ENCODE measurements around the gene IL22RA1. TPM values are rescaled to one million over a fixed set of nuclear protein-coding genes. Genes with fewer than 3 reads are reported as not detected.

IL22RA1 gene
- total RNA-seq, 1 donor = 0.09 TPM

- TF ChIP-seq CTCF (IDR thresholded peaks at IDR 0.05; ENCODE audit: insufficient read depth, low read length) = peak; percentile 65
- no peak within 1 kb of the TSS for H3K4me3 ChIP-seq (ENCODE audit: low read depth, low read length)
- DNase-seq (ENCODE audit: low read depth) = peak; percentile 73
These were observed 30.8 kb downstream of the IL22RA1 start, which contains the start of gene MYOM3 for GRCh38 chr1:24111996-24112779. Gene MYOM3 (minus strand): TSS chr1:24112135. CDS start chr1:24108636, 3,499 bp downstream.

- no peak overlapping the region for H3K4me3 ChIP-seq (ENCODE audit: low read depth, low read length)
- TF ChIP-seq CTCF (IDR thresholded peaks at IDR 0.05; ENCODE audit: insufficient read depth, low read length) = no peak
- peak; percentile 49 for DNase-seq (ENCODE audit: low read depth)
These were observed 31.5 kb downstream of the IL22RA1 start for GRCh38 chr1:24111262-24111995.

GRCh38 chr1:24110642-24111261 lies 32.2 kb downstream of the IL22RA1 start:
- TF ChIP-seq CTCF (IDR thresholded peaks at IDR 0.05; ENCODE audit: insufficient read depth, low read length) = no peak
- DNase-seq (ENCODE audit: low read depth) = no peak
- H3K4me3 ChIP-seq (ENCODE audit: low read depth, low read length) = no peak overlapping the region

- no peak for TF ChIP-seq CTCF (IDR thresholded peaks at IDR 0.05; ENCODE audit: insufficient read depth, low read length)
- no peak for DNase-seq (ENCODE audit: low read depth)
- H3K4me3 ChIP-seq (ENCODE audit: low read depth, low read length) = no peak overlapping the region
These were observed 33.1 kb downstream of the IL22RA1 start for GRCh38 chr1:24109686-24110475.

- no peak overlapping the region for H3K4me3 ChIP-seq (ENCODE audit: low read depth, low read length)
- no peak for DNase-seq (ENCODE audit: low read depth)
- no peak for TF ChIP-seq CTCF (IDR thresholded peaks at IDR 0.05; ENCODE audit: insufficient read depth, low read length)
These were observed 33.8 kb downstream of the IL22RA1 start for GRCh38 chr1:24109166-24109483.

Measured in fibroblast of the aortic adventitia (primary cell).